NOMO-1 treated with dmso at 0.1 percent for 144 hours (cell line): Measurements from ENCODE around the gene CASS4.
A peak's percentile ranks its signal among the peaks of the same experiment; 100 is the strongest.

Source experiments
- DNase-seq: peaks from one replicate; lab custom pipeline; 2025; ENCODE audit not compliant: unreplicated experiment; lab: John Stamatoyannopoulos, UW

The CASS4 gene

DNA sequence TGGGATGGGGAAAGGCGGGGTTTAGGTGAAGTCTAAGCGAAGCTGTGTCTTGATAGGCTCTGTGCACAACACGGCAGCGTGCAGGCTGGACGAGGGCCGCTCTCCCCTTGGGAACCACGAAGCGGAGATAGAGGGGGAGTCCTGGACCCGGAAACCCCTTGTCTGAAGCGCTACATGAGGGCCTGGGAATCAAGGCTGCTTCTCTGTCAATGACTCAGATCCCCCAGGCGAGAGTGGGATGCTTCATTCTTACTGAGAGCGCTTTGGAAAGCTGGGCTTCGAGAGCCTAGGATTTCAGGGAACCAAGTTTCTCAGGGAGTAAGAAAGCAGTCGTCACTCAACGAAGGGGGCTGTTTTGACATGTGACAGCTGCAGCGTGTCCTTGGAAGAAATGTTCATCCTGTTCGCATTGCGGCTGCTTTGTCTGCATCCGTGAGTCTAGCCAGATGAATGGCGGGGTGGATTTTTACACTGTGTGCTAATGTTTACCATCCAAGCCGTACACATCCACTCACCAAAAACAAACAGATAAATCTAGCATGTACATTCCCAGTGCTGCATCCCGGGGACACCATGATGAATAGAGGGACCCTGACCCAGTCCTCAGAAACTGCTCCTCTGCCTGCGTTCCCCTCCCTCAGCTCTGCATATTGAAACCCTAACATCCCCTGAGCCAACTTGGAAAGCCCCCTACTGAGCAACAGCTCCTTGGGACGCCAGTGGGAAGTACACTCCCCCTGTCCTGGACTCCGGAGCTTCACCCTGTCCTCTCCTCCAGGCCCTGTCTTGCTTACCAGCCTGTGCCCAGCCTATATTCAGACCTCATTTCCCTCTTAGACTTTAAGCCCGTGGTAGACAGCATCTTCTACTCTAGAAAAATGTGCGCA lies 31.8 kb downstream of the CASS4 start:
- no peak for DNase-seq

GRCh38 chr20:56445130-56445529 lies 33.1 kb downstream of the CASS4 start:
- no peak for DNase-seq

DNA sequence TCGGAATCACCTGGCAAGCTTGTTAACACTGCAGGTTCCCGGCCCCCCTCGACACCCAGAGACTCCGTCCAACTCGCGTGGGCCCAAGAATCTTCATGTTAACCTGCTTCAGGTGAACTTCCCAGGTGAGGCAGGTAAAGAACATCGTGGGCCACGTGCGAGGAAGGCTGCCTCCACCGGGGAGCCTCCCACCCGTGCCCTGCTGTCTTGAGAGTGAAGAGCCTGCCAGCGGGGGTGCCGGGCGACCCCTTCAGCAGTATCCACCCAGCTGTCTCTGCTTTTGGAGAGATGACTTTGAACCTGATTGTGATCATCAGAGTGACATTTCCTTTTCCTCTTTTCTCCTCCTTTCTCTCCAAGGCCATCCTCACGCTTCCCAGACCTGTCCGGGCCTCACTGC lies 33.5 kb downstream of the CASS4 start:
- no peak for DNase-seq

DNA sequence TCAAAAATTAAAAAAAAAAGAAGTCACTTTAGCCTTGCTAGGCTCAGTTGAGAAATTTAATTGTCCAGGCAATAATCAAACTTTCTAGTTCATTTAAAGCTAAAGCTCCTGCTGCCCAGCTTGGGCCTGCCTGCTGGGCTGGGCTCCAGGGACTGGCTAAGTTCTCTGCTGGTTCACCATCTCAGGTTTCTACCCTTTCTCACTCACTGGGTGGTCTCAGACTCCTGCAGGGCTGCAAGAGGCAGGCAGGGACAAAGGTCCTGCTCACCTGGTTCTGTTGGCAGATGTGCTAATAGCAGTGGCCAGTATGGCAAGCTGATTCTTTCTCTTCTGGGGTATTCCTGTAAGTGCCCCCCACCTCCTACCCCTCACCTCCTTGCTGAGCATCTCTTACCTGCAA lies 35.2 kb downstream of the CASS4 start:
- no peak for DNase-seq

GRCh38 chr20:56449459-56449858 lies 37.4 kb downstream of the CASS4 start:
- no peak for DNase-seq

GRCh38 chr20:56451056-56451765 lies 39.2 kb downstream of the CASS4 start:
- no peak for DNase-seq

DNA sequence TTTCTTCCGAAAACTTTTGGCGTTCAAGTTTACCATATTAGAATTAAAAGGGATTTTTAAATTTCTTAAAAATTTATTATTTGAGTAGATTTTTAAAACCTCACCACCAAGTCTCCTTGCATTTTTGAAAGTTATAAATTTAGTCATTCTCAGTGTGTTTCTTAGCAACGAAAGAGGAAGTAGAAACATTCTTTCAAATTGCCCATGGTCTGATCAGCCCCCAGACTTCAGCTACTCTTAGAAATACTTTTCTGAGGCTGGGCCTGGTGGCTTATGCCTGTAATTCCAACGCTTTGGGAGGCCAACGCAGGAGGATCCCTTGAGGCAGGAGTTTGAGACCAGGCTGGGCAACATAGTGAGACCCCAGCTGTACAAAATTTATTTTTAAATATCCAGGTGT lies 41.3 kb downstream of the CASS4 start:
- peak; percentile 18 for DNase-seq

DNA sequence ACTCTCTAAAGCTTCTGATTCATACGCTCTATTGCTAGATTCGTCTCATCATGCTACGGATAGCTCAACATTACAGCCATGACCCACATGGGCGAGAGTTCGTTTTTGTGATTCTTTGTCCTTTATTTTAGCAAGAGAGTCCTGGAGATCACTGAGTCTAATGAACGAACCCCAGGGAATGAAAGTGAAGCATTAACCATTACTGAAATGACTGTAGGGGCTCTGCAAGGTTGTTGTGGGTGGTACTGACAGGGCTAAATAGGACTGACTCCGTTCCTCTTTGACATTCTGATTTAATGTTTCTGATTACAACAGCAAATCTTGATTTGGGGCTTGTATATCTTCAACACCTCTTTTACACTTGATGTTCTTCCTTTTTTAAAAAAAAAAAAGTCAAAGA lies 42.7 kb downstream of the CASS4 start:
- DNase-seq = no peak

- DNase-seq = no peak
Measured at GRCh38 chr20:56458206-56458821, 46.3 kb downstream of the CASS4 start.

DNA sequence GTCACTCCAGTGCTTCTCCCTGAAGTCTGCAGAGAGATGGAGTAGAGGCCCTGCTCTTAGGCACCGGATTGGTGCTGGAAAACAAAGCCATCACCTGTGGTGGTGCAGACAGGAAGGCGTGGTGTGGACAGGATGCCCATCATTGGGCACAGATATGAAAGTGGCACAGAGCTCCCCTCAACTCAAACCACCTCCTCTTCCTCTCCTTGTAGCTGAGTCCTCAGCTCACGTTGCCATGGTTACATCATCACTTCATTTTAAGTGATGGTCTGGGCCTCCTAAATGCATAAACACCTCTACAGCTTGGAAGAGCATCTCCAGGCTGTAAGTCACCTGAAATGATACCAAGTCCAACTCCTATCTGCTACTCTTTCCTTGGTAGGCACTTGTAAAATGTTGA lies 48.4 kb downstream of the CASS4 start:
- no peak for DNase-seq

DNA sequence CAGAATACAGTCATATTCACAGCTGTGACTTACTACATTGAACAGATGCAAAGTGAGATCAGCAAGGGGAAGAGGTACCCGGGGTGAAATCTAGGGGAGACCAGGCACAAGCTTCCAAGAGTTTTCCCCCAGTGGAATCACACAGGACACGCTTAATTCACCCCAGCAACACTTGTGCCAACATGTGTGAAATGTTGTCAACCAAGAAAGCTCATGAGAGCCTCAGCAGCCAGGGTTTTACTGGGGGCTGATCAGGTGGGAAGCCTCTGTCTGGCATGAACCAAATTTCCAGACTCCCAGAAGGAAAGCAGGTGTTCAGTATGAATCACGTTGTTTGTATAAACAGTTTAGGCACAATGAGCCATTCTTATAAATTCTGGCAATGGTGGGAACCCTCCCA lies 49.5 kb downstream of the CASS4 start:
- DNase-seq = no peak

- peak; percentile 48 for DNase-seq
Measured at GRCh38 chr20:56463428-56463827, 51.4 kb downstream of the CASS4 start.

DNA sequence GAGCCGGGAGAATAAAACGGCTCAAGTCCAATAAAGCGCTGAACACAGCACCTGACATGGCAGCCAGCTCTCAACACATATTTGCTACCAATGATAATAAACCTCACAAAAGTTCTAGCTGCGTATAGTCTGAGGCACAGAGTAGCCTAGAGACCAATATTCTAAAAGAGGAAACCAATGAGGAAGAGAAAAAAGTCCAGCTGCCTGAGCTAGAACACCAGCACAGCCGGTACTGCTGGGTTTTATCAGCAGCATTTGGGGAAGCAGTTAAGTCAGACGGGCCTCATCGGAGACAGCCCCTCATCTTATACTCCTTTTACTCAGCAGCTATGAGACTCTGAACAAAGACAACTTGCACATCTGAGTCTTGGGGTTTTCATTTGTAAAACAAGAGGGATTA lies 53.9 kb downstream of the CASS4 start:
- peak; percentile 65 for DNase-seq

- no peak for DNase-seq
Measured at GRCh38 chr20:56467968-56468315, 55.9 kb downstream of the CASS4 start.

GRCh38 chr20:56468316-56469076 lies 56.4 kb downstream of the CASS4 start, which contains the start of gene RTF2:
Gene RTF2 (plus strand): TSS chr20:56468627. CDS start chr20:56468698, 71 bp downstream.
- peak; percentile 90 for DNase-seq

GRCh38 chr20:56469077-56469449 lies 57.0 kb downstream of the CASS4 start:
- DNase-seq = no peak

GRCh38 chr20:56483970-56484369 lies 71.9 kb downstream of the CASS4 start:
- peak; percentile 74 for DNase-seq

DNA sequence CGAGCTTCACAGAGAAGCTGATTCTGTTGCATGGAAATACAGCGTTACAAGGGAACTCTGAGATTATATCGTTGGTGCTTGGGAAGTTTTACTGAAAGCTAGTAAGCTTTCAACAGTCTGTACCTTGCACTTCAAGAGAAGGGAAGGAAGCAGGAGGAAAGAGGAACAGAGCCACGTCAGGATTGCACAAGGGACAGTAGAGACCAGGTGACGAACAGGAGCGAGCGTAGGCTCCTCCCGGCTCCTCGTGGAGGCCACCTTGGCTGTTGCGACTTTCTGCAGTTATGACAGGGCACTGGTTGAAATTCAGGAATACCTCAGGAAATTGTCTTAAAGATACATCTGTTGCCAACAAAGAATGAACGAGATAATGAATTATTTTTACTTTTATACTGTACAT lies 75.2 kb downstream of the CASS4 start:
- DNase-seq = peak; percentile 68

- DNase-seq = no peak
Measured at GRCh38 chr20:56488566-56488965, 76.5 kb downstream of the CASS4 start.

GRCh38 chr20:56501116-56501515 lies 89.1 kb downstream of the CASS4 start:
- no peak for DNase-seq

DNA sequence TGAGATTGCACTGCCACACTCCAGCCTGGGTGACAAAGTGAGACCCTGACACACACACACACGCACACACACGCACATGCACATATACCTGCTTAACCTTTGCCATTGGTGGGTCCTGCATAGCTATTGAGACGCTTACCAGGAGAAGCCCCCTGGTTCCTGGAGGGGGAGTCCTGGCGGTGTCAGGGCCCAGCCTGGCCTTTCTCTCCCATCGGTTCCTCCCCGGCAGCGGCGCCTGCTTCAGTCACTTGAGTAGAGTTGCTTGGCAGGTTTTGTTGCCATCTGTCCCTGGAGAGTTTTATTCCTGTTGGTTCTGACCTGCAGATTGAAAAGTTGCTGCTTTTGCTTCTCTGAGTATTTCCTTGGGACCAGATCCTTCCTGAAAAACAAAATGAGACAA lies 91.9 kb downstream of the CASS4 start:
- DNase-seq = no peak
